K562 (cell line): ENCODE measurements around the gene CA5B. TPM values are rescaled to one million over a fixed set of nuclear protein-coding genes. Genes with fewer than 3 reads are reported as not detected.

ENCODE experiments used
- ATAC-seq: fragments of 200-7000 bp; cut with Tn5 transposase; 3 replicates; pipeline ENCODE4 v1.9.1; 2020; ENCODE audit warnings: moderate library complexity
- BruUV-seq: library from RNA; stranded (reverse); fragments of 400-500 nt; replicated peaks from 2 replicates; lab custom pipeline; 2021; lab: Mats Ljungman, UMichigan
- CTCF ChIA-PET: fragments of 300-600 bp; formaldehyde crosslinking; extraction: SDS; loops from one replicate; lab custom pipeline; 2021; ENCODE audit warnings: low intra/inter-chr PET ratio; lab: Yijun Ruan, JAX
- POLR2A ChIA-PET: fragments of 300-600, 350-650 bp; sonication (Branson Sonifier 250); formaldehyde crosslinking; extraction: SDS; loops from one replicate; lab custom pipeline; 2021; ENCODE audit warnings: antibody characterized with exemption, inconsistent platforms; lab: Yijun Ruan, JAX
- DNase-seq, 4 experiments: peaks; one replicate each; pipeline versions ENCODE4 v3.0.0 to v3.0.0-alpha.2; 2011 to 2018; ENCODE audit warnings: low spot score in 3 of 4, mixed read lengths in 3 of 4; ENCODE audit errors: extremely low read depth in 1 of 4
- FAIRE-seq: peaks from 2 replicates; lab custom pipeline; 2011; peaks lifted over from hg19 to GRCh38; lab: Jason Lieb, UNC
- H2AFZ ChIP-seq: 2 replicates; pipeline ENCODE4 v1.6.0; 2011; ENCODE audit warnings: low read depth, low read length, control low read depth, inconsistent platforms
- H3K27ac ChIP-seq: fragments of 200-600 bp; 3 replicates; pipeline ENCODE4 v1.8.0; 2011; ENCODE audit warnings: low read depth, mild to moderate bottlenecking, control low read depth, inconsistent platforms, low read length, moderate library complexity, mixed read lengths; ENCODE audit errors: extremely low read depth
- H3K27me3 ChIP-seq, 2 experiments: fragments of 300-600 bp in 1 of 2; 2 replicates in 1 of 2; 3 replicates in 1 of 2; pipeline versions ENCODE4 v1.6.0 to v1.8.0; 2011; ENCODE audit warnings: inconsistent platforms in 2 of 2, low read length in 2 of 2, mild to moderate bottlenecking in 1 of 2, mixed read lengths in 1 of 2, moderate library complexity in 1 of 2; ENCODE audit not compliant: control insufficient read depth in 2 of 2, insufficient read depth in 2 of 2
- H3K36me3 ChIP-seq: fragments of 300-600 bp; 3 replicates; pipeline ENCODE4 v1.8.0; 2011; ENCODE audit warnings: mild to moderate bottlenecking, low read length, inconsistent platforms; ENCODE audit not compliant: control insufficient read depth, insufficient read depth
- H3K4me1 ChIP-seq, 2 experiments: fragments of 200-600 bp in 1 of 2; replicated peaks in 1 of 2; 2 replicates in 1 of 2; 3 replicates in 1 of 2; pipeline versions ENCODE4 v1.5.1 to v1.8.0; 2011; ENCODE audit warnings: inconsistent platforms in 2 of 2, low read length in 2 of 2, mild to moderate bottlenecking in 1 of 2, mixed read lengths in 1 of 2, moderate library complexity in 1 of 2; ENCODE audit not compliant: control insufficient read depth in 2 of 2, insufficient read depth in 2 of 2
- H3K4me2 ChIP-seq: 2 replicates; pipeline ENCODE4 v1.6.1; 2011; ENCODE audit warnings: low read length, control low read depth, inconsistent platforms, mixed read lengths; ENCODE audit not compliant: insufficient read depth
- H3K4me3 ChIP-seq: fragments of 200-600 bp; sonication (generic), shearing (Covaris generic); 2 replicates; pipeline ENCODE4 v1.5.1; 2016; ENCODE audit warnings: control low read depth, inconsistent platforms
- H3K79me2 ChIP-seq: fragments of 200-600 bp; 3 replicates; pipeline ENCODE4 v1.8.0; 2011; ENCODE audit warnings: low read length, inconsistent platforms; ENCODE audit not compliant: control insufficient read depth, insufficient read depth
- H3K9ac ChIP-seq, 2 experiments: 2 replicates each; pipeline versions ENCODE4 v1.6.0 to v1.6.1; 2011; ENCODE audit warnings: low read depth in 2 of 2, low read length in 2 of 2, control low read depth in 1 of 2, inconsistent platforms in 1 of 2, mild to moderate bottlenecking in 1 of 2, mixed read lengths in 1 of 2; ENCODE audit not compliant: insufficient read depth in 1 of 2
- H3K9me1 ChIP-seq: one replicate; pipeline ENCODE4 v1.6.0; 2011; ENCODE audit warnings: inconsistent platforms, mild to moderate bottlenecking, low read length, moderate library complexity; ENCODE audit not compliant: control insufficient read depth, insufficient read depth
- H3K9me3 ChIP-seq: replicated peaks from 2 replicates; pipeline ENCODE4 v1.5.1; 2011; ENCODE audit warnings: low read depth, low read length, inconsistent platforms; ENCODE audit not compliant: control insufficient read depth, insufficient read depth
- H4K20me1 ChIP-seq: replicated peaks from 2 replicates; pipeline ENCODE4 v1.6.1; 2011; ENCODE audit warnings: low read length, inconsistent platforms, mixed read lengths; ENCODE audit not compliant: control insufficient read depth, insufficient read depth
- BCOR ChIP-seq: fragments of 450-650 bp; IDR thresholded peaks from 2 replicates; pipeline ENCODE4 v1.6.1; 2016
- DACH1 ChIP-seq: fragments of 450-650 bp; IDR thresholded peaks from 2 replicates; pipeline ENCODE4 v1.6.1; 2018; ENCODE audit not compliant: partially characterized antibody
- HDAC8 ChIP-seq: fragments of 450-650 bp; IDR thresholded peaks from 2 replicates; pipeline ENCODE4 v1.6.1; 2016; ENCODE audit warnings: mild to moderate bottlenecking, missing genetic modification characterization, moderate library complexity, missing compliant biosample characterization
- LCOR ChIP-seq: sonication (generic); formaldehyde crosslinking; IDR thresholded peaks from 2 replicates; pipeline ENCODE4 v1.8.0; 2022; ENCODE audit warnings: mild to moderate bottlenecking, missing genetic modification reagents
- POLR2A ChIP-seq: fragments of 450-650 bp; conservative IDR thresholded peaks from 2 replicates; pipeline ENCODE4 v1.6.1; 2016
- POLR2AphosphoS5 ChIP-seq: IDR thresholded peaks from 2 replicates; pipeline ENCODE4 v1.6.1; 2011; ENCODE audit warnings: mild to moderate bottlenecking, low read depth, low read length, moderate library complexity; ENCODE audit not compliant: control insufficient read depth, insufficient read depth
- RERE ChIP-seq: sonication (generic); formaldehyde crosslinking; IDR thresholded peaks from 2 replicates; pipeline ENCODE4 v1.8.0; 2023; ENCODE audit warnings: missing genetic modification reagents, mild to moderate bottlenecking, borderline replicate concordance
- TBP ChIP-seq: optimal IDR thresholded peaks from 2 replicates; pipeline ENCODE3; 2011; ENCODE audit warnings: low read depth, low read length, improper control_type of control experiment
- ZNF75A ChIP-seq: fragments of 450-650 bp; formaldehyde crosslinking; IDR thresholded peaks from 2 replicates; pipeline ENCODE4 v1.4.0; 2020; ENCODE audit warnings: mild to moderate bottlenecking
- WGBS: fragments of 100-300 bp; shearing (Covaris generic); methylation state at CpG from one replicate; pipeline ENCODE4 v1.1.6; 2016; ENCODE audit warnings: low coverage, mixed read lengths; ENCODE audit not compliant: insufficient coverage; ENCODE audit errors: missing lambda C conversion rate; 5-methylcytosine and 5-hydroxymethylcytosine counted together
- in situ Hi-C: fragments of 300-500 bp; cut with MboI; formaldehyde crosslinking; loops from 4 replicates; pipeline ENCODE4 v1.15.0; 2018; ENCODE audit warnings: inconsistent platforms, mixed read lengths
- intact Hi-C: fragments of 100-400 bp; cut with micrococcal nuclease; formaldehyde crosslinking; loops from 2 replicates; pipeline ENCODE4 v1.14.2; 2022
- polyA plus RNA-seq, 8 experiments: library from polyadenylated mRNA; depleted of rRNA in 4 of 8; stranded (reverse) in 5 of 8; unstranded in 3 of 8; fragments of >200 nt; fragmentation: Nextera tagmentation in 2 of 8; fragmentation: Illumina TruSeq in 1 of 8; extraction: Ambion mirVana in 2 of 8; extraction: Trizol in 1 of 8; gene quantifications; 2 replicates each; pipeline versions ENCODE4 v1.2.1 to v1.2.3, GENCODE V29; 2011 to 2014; ENCODE audit warnings: inconsistent platforms in 1 of 8, missing spikeins in 1 of 8
- total RNA-seq, 7 experiments: library from RNA; depleted of rRNA in 6 of 7; stranded (reverse); fragments of >200 nt in 6 of 7; fragmentation: Illumina TruSeq in 2 of 7; extraction: Trizol in 2 of 7; gene quantifications; 2 replicates each; pipeline versions ENCODE4 v1.2.1 to v1.2.3, GENCODE V29; 2011 to 2021; ENCODE audit warnings: low replicate concordance in 1 of 7
- TF ChIP-seq, protein P1 (sequence below), 2 experiments: IDR thresholded peaks; 2 replicates each; pipeline ENCODE4 v1.6.1; 2011; ENCODE audit warnings: borderline replicate concordance in 1 of 2, control low read depth in 1 of 2, low read depth in 1 of 2, low read length in 1 of 2, mild to moderate bottlenecking in 1 of 2, mixed read lengths in 1 of 2, moderate library complexity in 1 of 2; ENCODE audit not compliant: insufficient read depth in 1 of 2, insufficient read length in 1 of 2, poor library complexity in 1 of 2, severe bottlenecking in 1 of 2; ENCODE audit errors: extremely low read depth in 1 of 2
- TF ChIP-seq, protein P2 (sequence below): fragments of 250-450 bp; sonication (Bioruptor Pico); IDR thresholded peaks from 2 replicates; pipeline ENCODE4 v1.8.0; 2021; ENCODE audit warnings: moderate library complexity, mild to moderate bottlenecking, inconsistent platforms

CA5B gene
- total and polyA plus RNA-seq, 9 of the 15 experiments (the other 6 are each of a cell fraction or from before 2014, with no cell fraction given): 0.55 to 3.7 (median 2.6) TPM

DNA sequence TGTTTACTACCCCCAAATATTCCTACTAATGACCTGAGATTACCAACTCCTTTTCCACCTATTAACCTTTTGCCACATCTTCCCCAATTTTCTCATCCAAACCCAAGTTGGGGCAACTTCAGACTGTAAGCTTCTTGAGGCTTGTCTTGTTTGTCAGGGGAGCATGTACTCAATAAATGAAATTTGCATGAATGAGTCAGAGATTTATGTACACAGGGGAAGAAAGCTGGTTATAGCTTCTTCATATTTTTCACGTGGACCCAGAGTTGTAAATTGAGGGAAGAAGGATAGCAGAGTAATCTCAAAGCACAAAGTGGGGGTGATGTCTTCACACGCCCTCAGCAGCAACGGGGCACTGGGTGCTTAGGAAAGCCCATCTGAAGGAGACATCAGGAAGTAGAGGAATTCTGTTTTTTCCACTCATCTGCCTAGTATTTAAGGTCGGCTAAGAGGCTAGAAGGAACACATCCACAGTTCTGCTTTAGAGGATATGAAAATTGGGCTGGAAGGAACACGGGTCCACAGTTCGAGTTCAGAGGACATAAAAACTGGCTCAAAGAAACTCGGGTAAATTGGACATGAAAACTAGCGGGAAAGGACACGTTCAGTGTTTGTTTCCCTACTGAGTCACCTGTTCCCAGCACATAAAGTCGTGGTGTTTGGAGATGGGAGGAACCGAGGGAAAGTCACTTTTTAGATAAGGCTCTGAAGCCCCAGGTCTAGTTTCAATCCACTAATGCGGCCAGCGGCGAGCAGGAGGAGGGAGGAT, 696 bp upstream of the CA5B start (continued):
- TF ChIP-seq, protein P1, sequence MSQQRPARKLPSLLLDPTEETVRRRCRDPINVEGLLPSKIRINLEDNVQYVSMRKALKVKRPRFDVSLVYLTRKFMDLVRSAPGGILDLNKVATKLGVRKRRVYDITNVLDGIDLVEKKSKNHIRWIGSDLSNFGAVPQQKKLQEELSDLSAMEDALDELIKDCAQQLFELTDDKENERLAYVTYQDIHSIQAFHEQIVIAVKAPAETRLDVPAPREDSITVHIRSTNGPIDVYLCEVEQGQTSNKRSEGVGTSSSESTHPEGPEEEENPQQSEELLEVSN (IDR thresholded peaks at IDR 0.05; ENCODE audit: borderline replicate concordance in 1 of 2, extremely low read depth in 1 of 2, insufficient read depth in 1 of 2, insufficient read length in 1 of 2, low read depth in 1 of 2, low read length in 1 of 2, poor library complexity in 1 of 2, severe bottlenecking in 1 of 2): peak; percentile 17 to 69
- no peak for TF ChIP-seq ZNF75A
- peak; percentile 43; the same call in 1 of the 2 replicates for TF ChIP-seq POLR2A
- TF ChIP-seq POLR2AphosphoS5: 0 out of 2 replicates have a peak, but pooled peaks have one; percentile 16
- TF ChIP-seq TBP: peak; percentile 49
- TF ChIP-seq LCOR (CRISPR knock-in tag): no peak
- TF ChIP-seq HDAC8 (tag): no peak

DNA sequence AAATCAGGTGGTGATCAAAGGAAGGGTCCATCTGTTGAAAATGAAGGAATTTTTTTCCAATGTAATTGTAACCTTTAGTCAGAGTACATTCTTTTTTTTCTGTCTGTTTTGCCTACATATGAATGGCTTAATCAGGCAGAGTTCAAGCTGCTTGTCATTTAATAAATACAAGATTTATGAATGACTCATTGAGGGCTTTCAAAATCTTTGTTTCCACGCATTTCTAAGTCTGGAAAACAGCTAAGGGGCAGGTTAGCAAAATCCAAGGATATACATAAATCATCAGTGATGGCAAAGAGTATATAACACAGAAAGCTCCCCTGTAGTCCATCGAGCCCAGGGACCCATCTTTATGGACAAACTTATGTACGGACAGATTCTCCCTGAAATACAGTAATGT, 1.8 kb downstream of the CA5B start:
- H3K4me2 ChIP-seq: no peak overlapping the region
- H3K9ac ChIP-seq: no peak overlapping the region
- H3K4me3 ChIP-seq: no peak overlapping the region
- intact Hi-C loops (no loop called here), in situ Hi-C loops (no loop called here)
- H3K4me1 ChIP-seq: peaks cover 6 to 19% of the 10 kb centered on the region in 2 experiments; a peak in 4 of 5 replicates
- no TSS peak for BruUV-seq
- no peaks in the 10 kb centered on the region for H3K9me1 ChIP-seq
- H3K36me3 ChIP-seq: no peaks in the 10 kb centered on the region
- no peak for ATAC-seq
- peaks cover 5% of the 10 kb centered on the region; the same call in 1 of the 2 replicates for H4K20me1 ChIP-seq
- H3K27ac ChIP-seq: no peak overlapping the region
- no peaks in the 10 kb centered on the region for H3K79me2 ChIP-seq
- DNase-seq: no peak
- no peak overlapping the region for H2AFZ ChIP-seq
- CTCF ChIA-PET: no interaction called here
- no peaks in the 10 kb centered on the region for H3K27me3 ChIP-seq
- WGBS: 55% methylated on average over 3 of the region's 3 CpGs
- POLR2A ChIA-PET: interaction anchor here (0.7 to 1.1 kb wide), 3 partner anchors 11 to 46 kb away, joined by 3 read pairs; no protein-coding TSS in a partner anchor
- no peaks in the 10 kb centered on the region for H3K9me3 ChIP-seq
- no peak for FAIRE-seq
- TF ChIP-seq, protein P2, sequence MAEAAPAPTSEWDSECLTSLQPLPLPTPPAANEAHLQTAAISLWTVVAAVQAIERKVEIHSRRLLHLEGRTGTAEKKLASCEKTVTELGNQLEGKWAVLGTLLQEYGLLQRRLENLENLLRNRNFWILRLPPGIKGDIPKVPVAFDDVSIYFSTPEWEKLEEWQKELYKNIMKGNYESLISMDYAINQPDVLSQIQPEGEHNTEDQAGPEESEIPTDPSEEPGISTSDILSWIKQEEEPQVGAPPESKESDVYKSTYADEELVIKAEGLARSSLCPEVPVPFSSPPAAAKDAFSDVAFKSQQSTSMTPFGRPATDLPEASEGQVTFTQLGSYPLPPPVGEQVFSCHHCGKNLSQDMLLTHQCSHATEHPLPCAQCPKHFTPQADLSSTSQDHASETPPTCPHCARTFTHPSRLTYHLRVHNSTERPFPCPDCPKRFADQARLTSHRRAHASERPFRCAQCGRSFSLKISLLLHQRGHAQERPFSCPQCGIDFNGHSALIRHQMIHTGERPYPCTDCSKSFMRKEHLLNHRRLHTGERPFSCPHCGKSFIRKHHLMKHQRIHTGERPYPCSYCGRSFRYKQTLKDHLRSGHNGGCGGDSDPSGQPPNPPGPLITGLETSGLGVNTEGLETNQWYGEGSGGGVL (CRISPR knock-in tag): no peak
- TF ChIP-seq BCOR (no peak), RERE (CRISPR knock-in tag) (no peak), DACH1 (no peak)
